WTC11 (cell line): ENCODE results near the gene COL21A1. TPM values are rescaled to one million over a fixed set of nuclear protein-coding genes. Genes with fewer than 3 reads are reported as not detected.

Source experiments
- ATAC-seq: fragments of 200-7000 bp; cut with Tn5 transposase; 2 replicates; pipeline ENCODE4 v1.10.0; 2021; ENCODE audit warnings: mild to moderate bottlenecking, moderate library complexity
- CTCF ChIA-PET: fragments of 300-600 bp; sonication (Branson Sonifier 250); formaldehyde crosslinking; loops from one replicate; lab custom pipeline; 2021; ENCODE audit warnings: antibody characterized with exemption; lab: Charles Lee
- POLR2A ChIA-PET: fragments of 350-600 bp; sonication (Branson Sonifier 250); formaldehyde crosslinking; loops from one replicate; lab custom pipeline; 2021; ENCODE audit warnings: antibody characterized with exemption; lab: Charles Lee
- DNase-seq: peaks from one replicate; pipeline ENCODE4 v3.0.0; 2021; ENCODE audit warnings: low spot score
- H3K27ac Mint-ChIP-seq: 2 replicates; pipeline ENCODE4 v1.8.0; 2021; ENCODE audit warnings: mixed read lengths
- H3K27me3 Mint-ChIP-seq: 2 replicates; pipeline ENCODE4 v1.8.0; 2021; ENCODE audit warnings: low read depth, mild to moderate bottlenecking, moderate library complexity, mixed read lengths
- H3K36me3 Mint-ChIP-seq: 2 replicates; pipeline ENCODE4 v1.8.0; 2021; ENCODE audit warnings: mixed read lengths
- H3K4me1 Mint-ChIP-seq: 2 replicates; pipeline ENCODE4 v1.8.0; 2022; ENCODE audit warnings: mixed read lengths
- H3K4me3 Mint-ChIP-seq: 2 replicates; pipeline ENCODE4 v1.8.0; 2021; ENCODE audit warnings: mild to moderate bottlenecking, moderate library complexity, mixed read lengths
- H3K9me3 Mint-ChIP-seq: 2 replicates; pipeline ENCODE4 v1.8.0; 2021; ENCODE audit warnings: mixed read lengths
- AFF4 ChIP-seq: sonication (generic); formaldehyde crosslinking; IDR thresholded peaks from 2 replicates; pipeline ENCODE4 v1.8.1; 2023; ENCODE audit warnings: mild to moderate bottlenecking, missing genetic modification reagents, borderline replicate concordance
- AR ChIP-seq: fragments of 250-450 bp; sonication (Bioruptor Pico); IDR thresholded peaks from 2 replicates; pipeline ENCODE4 v1.9.0; 2021; ENCODE audit warnings: mild to moderate bottlenecking
- FOXJ3 ChIP-seq: sonication (generic); formaldehyde crosslinking; IDR thresholded peaks from 2 replicates; pipeline ENCODE4 v1.9.0; 2021; ENCODE audit warnings: missing genetic modification reagents, mild to moderate bottlenecking, borderline replicate concordance
- FOXP4 ChIP-seq: sonication (generic); formaldehyde crosslinking; IDR thresholded peaks from 2 replicates; pipeline ENCODE4 v1.8.0; 2022; ENCODE audit warnings: mild to moderate bottlenecking, missing genetic modification reagents
- GRHL2 ChIP-seq: fragments of 250-450 bp; sonication (Bioruptor Pico); IDR thresholded peaks from 2 replicates; pipeline ENCODE4 v1.8.0; 2022; ENCODE audit warnings: mild to moderate bottlenecking, moderate library complexity; ENCODE audit not compliant: insufficient replicate concordance, severe bottlenecking
- GTF2I ChIP-seq: fragments of 250-450 bp; sonication (Bioruptor Pico); conservative IDR thresholded peaks from 2 replicates; pipeline ENCODE4 v1.4.0; 2021; ENCODE audit warnings: mild to moderate bottlenecking
- HMGA2 ChIP-seq: fragments of 250-450 bp; sonication (Bioruptor Pico); IDR thresholded peaks from 2 replicates; pipeline ENCODE4 v1.4.0; 2021; ENCODE audit warnings: mild to moderate bottlenecking, moderate library complexity
- IRF1 ChIP-seq: sonication (generic); formaldehyde crosslinking; IDR thresholded peaks from 2 replicates; pipeline ENCODE4 v1.8.0; 2023; ENCODE audit warnings: missing genetic modification reagents
- MLX ChIP-seq: sonication (generic); formaldehyde crosslinking; IDR thresholded peaks from 2 replicates; pipeline ENCODE4 v1.8.1; 2023; ENCODE audit warnings: mild to moderate bottlenecking, missing genetic modification reagents, moderate library complexity
- NFE2L1 ChIP-seq: sonication (generic); formaldehyde crosslinking; IDR thresholded peaks from 2 replicates; pipeline ENCODE4 v1.8.1; 2023; ENCODE audit warnings: missing genetic modification reagents
- NFYB ChIP-seq: sonication (generic); formaldehyde crosslinking; conservative IDR thresholded peaks from 2 replicates; pipeline ENCODE4 v1.8.0; 2022; ENCODE audit warnings: low read depth, missing genetic modification reagents
- OVOL2 ChIP-seq: fragments of 250-450 bp; sonication (Bioruptor Pico); IDR thresholded peaks from 2 replicates; pipeline ENCODE4 v1.9.0; 2021; ENCODE audit warnings: mild to moderate bottlenecking, borderline replicate concordance
- TP53 ChIP-seq: sonication (generic); formaldehyde crosslinking; IDR thresholded peaks from 2 replicates; pipeline ENCODE4 v1.8.1; 2023; ENCODE audit warnings: mild to moderate bottlenecking, missing genetic modification reagents
- USF2 ChIP-seq: sonication (generic); formaldehyde crosslinking; IDR thresholded peaks from 2 replicates; pipeline ENCODE4 v1.8.1; 2023; ENCODE audit warnings: mild to moderate bottlenecking, missing genetic modification reagents, moderate library complexity
- ZNF232 ChIP-seq: sonication (generic); formaldehyde crosslinking; IDR thresholded peaks from 2 replicates; pipeline ENCODE4 v1.8.0; 2022; ENCODE audit warnings: mild to moderate bottlenecking, missing genetic modification reagents
- ZNF423 ChIP-seq: fragments of 250-450 bp; sonication (Bioruptor Pico); IDR thresholded peaks from 2 replicates; pipeline ENCODE4 v2.1.2; 2022; ENCODE audit warnings: mild to moderate bottlenecking, moderate library complexity
- ZNF532 ChIP-seq: fragments of 250-450 bp; sonication (Bioruptor Pico); IDR thresholded peaks from 2 replicates; pipeline ENCODE4 v1.9.0; 2021; ENCODE audit warnings: mild to moderate bottlenecking, borderline replicate concordance
- ZNF671 ChIP-seq: fragments of 250-450 bp; sonication (Bioruptor Pico); IDR thresholded peaks from 2 replicates; pipeline ENCODE4 v1.8.0; 2021; ENCODE audit warnings: mild to moderate bottlenecking
- total RNA-seq: library from RNA; stranded (reverse); gene quantifications from 3 replicates; pipeline ENCODE4 v1.2.3, GENCODE V29; 2021

COL21A1 gene
- total RNA-seq, 1 experiment from 2014 or later = 4.4 TPM

- H3K9me3 Mint-ChIP-seq = peaks cover 34% of the 10 kb centered on the region
- H3K27me3 Mint-ChIP-seq = peaks cover 3% of the 10 kb centered on the region; the same call in 1 of the 2 replicates
- H3K4me3 Mint-ChIP-seq = no peak overlapping the region
- peaks cover 22% of the 10 kb centered on the region for H3K36me3 Mint-ChIP-seq
- no peak overlapping the region for H3K27ac Mint-ChIP-seq
- POLR2A ChIA-PET = no interaction called here
- CTCF ChIA-PET = no interaction called here
- H3K4me1 Mint-ChIP-seq = no peaks in the 10 kb centered on the region
- no peak for ATAC-seq
- no peak for TF ChIP-seq TP53
- no peak for TF ChIP-seq IRF1 (CRISPR knock-in tag)
- TF ChIP-seq GTF2I (CRISPR knock-in tag) = no peak
- TF ChIP-seq USF2 (CRISPR knock-in tag) = no peak
- no peak for TF ChIP-seq MLX (CRISPR knock-in tag)
- no peak for DNase-seq
Observed at GRCh38 chr6:56168596-56168995, 78.8 kb downstream of the COL21A1 start.

GRCh38 chr6:56162081-56162480 is 85.3 kb downstream of the COL21A1 start:
- DNase-seq (no peak), ATAC-seq (no peak)
- H3K4me1 Mint-ChIP-seq = peaks cover 9% of the 10 kb centered on the region
- H3K9me3 Mint-ChIP-seq = no peaks in the 10 kb centered on the region
- no peaks in the 10 kb centered on the region for H3K27me3 Mint-ChIP-seq
- ChIA-PET CTCF (no interaction called here), POLR2A (no interaction called here)
- no peak overlapping the region for H3K4me3 Mint-ChIP-seq
- TF ChIP-seq AR (no peak), HMGA2 (CRISPR knock-in tag) (no peak)
- no peaks in the 10 kb centered on the region for H3K36me3 Mint-ChIP-seq
- H3K27ac Mint-ChIP-seq = no peak overlapping the region

- POLR2A ChIA-PET = no interaction called here
- CTCF ChIA-PET = no interaction called here
- DNase-seq (no peak), ATAC-seq (no peak)
- Mint-ChIP-seq H3K9me3 (0 out of 2 replicates have a peak, but pooled peaks cover under 1% of the 10 kb centered on the region), H3K27me3 (no peaks in the 10 kb centered on the region), H3K27ac (no peak overlapping the region), H3K4me3 (no peak overlapping the region), H3K36me3 (no peaks in the 10 kb centered on the region), H3K4me1 (peaks cover 16% of the 10 kb centered on the region)
- TF ChIP-seq ZNF423 (CRISPR knock-in tag) (no peak), ZNF232 (CRISPR knock-in tag) (no peak), GRHL2 (CRISPR knock-in tag) (no peak), NFYB (CRISPR knock-in tag) (no peak), FOXP4 (CRISPR knock-in tag) (no peak), ZNF671 (CRISPR knock-in tag) (no peak), ZNF532 (no peak), FOXJ3 (CRISPR knock-in tag) (no peak), OVOL2 (CRISPR knock-in tag) (no peak), AFF4 (CRISPR knock-in tag) (no peak), NFE2L1 (CRISPR knock-in tag) (no peak)
Observed at GRCh38 chr6:56160489-56160888, 86.9 kb downstream of the COL21A1 start.
